GM12878 (cell line): Measurements from ENCODE around the gene TMEM38A. TPM values are rescaled to one million over a fixed set of nuclear protein-coding genes. Genes with fewer than 3 reads are reported as not detected.

ENCODE experiments used
- ATF7 ChIP-seq: fragments of 450-650 bp; IDR thresholded peaks from 2 replicates; pipeline ENCODE4 v1.6.1; 2016; ENCODE audit warnings: low read depth, mild to moderate bottlenecking
- CBX5 ChIP-seq: sonication (generic); IDR thresholded peaks from 2 replicates; pipeline ENCODE4 v1.6.1; 2016; ENCODE audit warnings: low read depth, moderate library complexity, mild to moderate bottlenecking, inconsistent platforms
- EED ChIP-seq: sonication (generic); IDR thresholded peaks from 2 replicates; pipeline ENCODE4 v1.6.1; 2016; ENCODE audit warnings: antibody characterized with exemption, low read depth
- IKZF1 ChIP-seq: fragments of 450-650 bp; conservative IDR thresholded peaks from 2 replicates; pipeline ENCODE4 v1.6.1; 2017; ENCODE audit warnings: antibody characterized with exemption, mild to moderate bottlenecking
- PML ChIP-seq: IDR thresholded peaks from 2 replicates; pipeline ENCODE4 v1.6.1; 2012; ENCODE audit warnings: low read length, inconsistent platforms
- RFX5 ChIP-seq: IDR thresholded peaks from 2 replicates; pipeline ENCODE4 v1.6.1; 2011; ENCODE audit warnings: low read depth, low read length, improper control_type of control experiment
- RUNX3 ChIP-seq: IDR thresholded peaks from 2 replicates; pipeline ENCODE4 v1.6.1; 2012; ENCODE audit warnings: low read length, inconsistent platforms
- STAT3 ChIP-seq: IDR thresholded peaks from 2 replicates; pipeline ENCODE4 v1.6.1; 2011; ENCODE audit warnings: low read depth, low read length, improper control_type of control experiment
- ZNF24 ChIP-seq: fragments of 450-650 bp; IDR thresholded peaks from 2 replicates; pipeline ENCODE4 v1.6.1; 2017; ENCODE audit warnings: antibody characterized with exemption, mild to moderate bottlenecking
- polyA plus RNA-seq, 11 experiments: library from polyadenylated mRNA; depleted of rRNA in 4 of 11; unstranded in 6 of 11; stranded (reverse) in 5 of 11; fragments of >200 nt; fragmentation: Nextera tagmentation in 4 of 11; fragmentation: Illumina TruSeq in 1 of 11; extraction: Ambion mirVana in 4 of 11; extraction: Trizol in 1 of 11; gene quantifications; 1 replicate in 1 of 11; 2 replicates in 10 of 11; pipeline versions ENCODE4 v1.2.1 to v1.2.3, GENCODE V29; 2011 to 2016; ENCODE audit warnings: inconsistent platforms in 2 of 11, missing spikeins in 2 of 11, low read depth in 1 of 11
- total RNA-seq, 4 experiments: library from RNA; depleted of rRNA in 3 of 4; stranded (reverse); fragments of >200 nt in 3 of 4; fragmentation: Illumina TruSeq in 1 of 4; extraction: Trizol in 1 of 4; gene quantifications; 2 replicates each; pipeline versions ENCODE4 v1.2.1 to v1.2.3, GENCODE V29; 2013 to 2021
- TF ChIP-seq, protein P1 (sequence below): IDR thresholded peaks from 2 replicates; pipeline ENCODE4 v1.6.1; 2011; ENCODE audit warnings: mild to moderate bottlenecking, low read depth, low read length, moderate library complexity; ENCODE audit not compliant: insufficient replicate concordance
- TF ChIP-seq, protein P2 (sequence below): fragments of 450-650 bp; IDR thresholded peaks from 2 replicates; pipeline ENCODE4 v1.6.1; 2018; ENCODE audit warnings: mild to moderate bottlenecking, low read depth, moderate library complexity; ENCODE audit not compliant: partially characterized antibody
- TF ChIP-seq, protein P3 (sequence below): fragments of 450-650 bp; IDR thresholded peaks from 2 replicates; pipeline ENCODE4 v1.6.1; 2017; ENCODE audit warnings: mild to moderate bottlenecking
- TF ChIP-seq, protein P4 (sequence below): fragments of 450-650 bp; IDR thresholded peaks from 2 replicates; pipeline ENCODE4 v1.6.1; 2017; ENCODE audit warnings: mild to moderate bottlenecking, moderate library complexity
- TF ChIP-seq, protein P5 (sequence below): fragments of 450-650 bp; IDR thresholded peaks from 2 replicates; pipeline ENCODE4 v1.6.1; 2017; ENCODE audit warnings: low read depth, mild to moderate bottlenecking, moderate library complexity

Gene TMEM38A
- total and polyA plus RNA-seq, 10 of the 15 experiments (the other 5 are each of a cell fraction or from before 2014, with no cell fraction given) = 4.5 to 22.2 (median 15.0) TPM

DNA sequence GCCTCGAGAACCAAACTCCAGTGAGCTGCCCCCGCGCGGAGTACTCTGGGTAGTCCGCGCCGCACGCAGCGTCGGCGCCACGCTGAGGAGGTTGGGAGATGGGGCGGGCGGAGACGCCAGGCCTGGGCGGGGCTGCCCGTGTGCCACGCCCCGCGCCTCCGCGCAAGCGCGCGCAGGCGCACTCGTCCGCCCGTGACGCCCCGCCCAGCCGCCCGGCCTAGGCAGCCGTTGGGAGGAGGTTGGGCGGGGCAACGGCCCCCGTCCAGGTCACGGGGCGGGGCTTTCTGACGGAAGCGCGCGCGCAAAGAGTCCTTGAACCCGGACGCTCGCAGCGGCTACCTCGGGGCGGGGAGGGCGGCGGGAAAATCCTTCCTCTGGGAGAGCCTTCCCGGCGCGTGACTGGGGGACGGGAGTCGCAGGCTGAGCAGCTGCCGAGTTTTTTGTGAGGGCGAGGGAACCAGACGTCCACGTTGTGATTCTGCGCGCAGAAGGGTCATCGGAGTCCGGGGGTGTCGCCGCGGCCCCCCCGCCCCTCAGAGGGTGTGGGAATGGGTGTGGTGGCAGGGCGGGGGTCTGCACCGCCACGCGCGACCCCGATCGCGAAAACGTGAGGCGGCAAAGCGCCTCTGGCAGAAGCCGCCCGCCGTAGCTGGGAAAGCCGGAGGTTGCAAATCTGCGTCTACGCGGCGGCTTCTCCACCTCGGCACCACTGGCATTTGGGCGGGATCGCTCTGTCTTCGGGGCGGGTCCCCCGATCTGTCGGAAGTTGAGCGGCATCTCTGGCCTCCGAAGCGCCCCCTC lies 32.6 kb upstream of the TMEM38A start, which contains the start of gene MED26 (continued):
- TF ChIP-seq, protein P1, sequence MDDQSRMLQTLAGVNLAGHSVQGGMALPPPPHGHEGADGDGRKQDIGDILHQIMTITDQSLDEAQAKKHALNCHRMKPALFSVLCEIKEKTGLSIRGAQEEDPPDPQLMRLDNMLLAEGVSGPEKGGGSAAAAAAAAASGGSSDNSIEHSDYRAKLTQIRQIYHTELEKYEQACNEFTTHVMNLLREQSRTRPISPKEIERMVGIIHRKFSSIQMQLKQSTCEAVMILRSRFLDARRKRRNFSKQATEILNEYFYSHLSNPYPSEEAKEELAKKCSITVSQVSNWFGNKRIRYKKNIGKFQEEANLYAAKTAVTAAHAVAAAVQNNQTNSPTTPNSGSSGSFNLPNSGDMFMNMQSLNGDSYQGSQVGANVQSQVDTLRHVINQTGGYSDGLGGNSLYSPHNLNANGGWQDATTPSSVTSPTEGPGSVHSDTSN = peak; percentile 28
- TF ChIP-seq, protein P2, sequence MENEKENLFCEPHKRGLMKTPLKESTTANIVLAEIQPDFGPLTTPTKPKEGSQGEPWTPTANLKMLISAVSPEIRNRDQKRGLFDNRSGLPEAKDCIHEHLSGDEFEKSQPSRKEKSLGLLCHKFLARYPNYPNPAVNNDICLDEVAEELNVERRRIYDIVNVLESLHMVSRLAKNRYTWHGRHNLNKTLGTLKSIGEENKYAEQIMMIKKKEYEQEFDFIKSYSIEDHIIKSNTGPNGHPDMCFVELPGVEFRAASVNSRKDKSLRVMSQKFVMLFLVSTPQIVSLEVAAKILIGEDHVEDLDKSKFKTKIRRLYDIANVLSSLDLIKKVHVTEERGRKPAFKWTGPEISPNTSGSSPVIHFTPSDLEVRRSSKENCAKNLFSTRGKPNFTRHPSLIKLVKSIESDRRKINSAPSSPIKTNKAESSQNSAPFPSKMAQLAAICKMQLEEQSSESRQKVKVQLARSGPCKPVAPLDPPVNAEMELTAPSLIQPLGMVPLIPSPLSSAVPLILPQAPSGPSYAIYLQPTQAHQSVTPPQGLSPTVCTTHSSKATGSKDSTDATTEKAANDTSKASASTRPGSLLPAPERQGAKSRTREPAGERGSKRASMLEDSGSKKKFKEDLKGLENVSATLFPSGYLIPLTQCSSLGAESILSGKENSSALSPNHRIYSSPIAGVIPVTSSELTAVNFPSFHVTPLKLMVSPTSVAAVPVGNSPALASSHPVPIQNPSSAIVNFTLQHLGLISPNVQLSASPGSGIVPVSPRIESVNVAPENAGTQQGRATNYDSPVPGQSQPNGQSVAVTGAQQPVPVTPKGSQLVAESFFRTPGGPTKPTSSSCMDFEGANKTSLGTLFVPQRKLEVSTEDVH = peak; percentile 59
- TF ChIP-seq STAT3 (no peak), RFX5 (0 out of 2 replicates have a peak, but pooled peaks have one; percentile 7), RUNX3 (no peak), ZNF24 (no peak), EED (peak; percentile 43; the same call in 1 of the 2 replicates), IKZF1 (peak; percentile 92), CBX5 (no peak), ATF7 (peak; percentile 63; the same call in 1 of the 2 replicates), PML (no peak)
- TF ChIP-seq, protein P3, sequence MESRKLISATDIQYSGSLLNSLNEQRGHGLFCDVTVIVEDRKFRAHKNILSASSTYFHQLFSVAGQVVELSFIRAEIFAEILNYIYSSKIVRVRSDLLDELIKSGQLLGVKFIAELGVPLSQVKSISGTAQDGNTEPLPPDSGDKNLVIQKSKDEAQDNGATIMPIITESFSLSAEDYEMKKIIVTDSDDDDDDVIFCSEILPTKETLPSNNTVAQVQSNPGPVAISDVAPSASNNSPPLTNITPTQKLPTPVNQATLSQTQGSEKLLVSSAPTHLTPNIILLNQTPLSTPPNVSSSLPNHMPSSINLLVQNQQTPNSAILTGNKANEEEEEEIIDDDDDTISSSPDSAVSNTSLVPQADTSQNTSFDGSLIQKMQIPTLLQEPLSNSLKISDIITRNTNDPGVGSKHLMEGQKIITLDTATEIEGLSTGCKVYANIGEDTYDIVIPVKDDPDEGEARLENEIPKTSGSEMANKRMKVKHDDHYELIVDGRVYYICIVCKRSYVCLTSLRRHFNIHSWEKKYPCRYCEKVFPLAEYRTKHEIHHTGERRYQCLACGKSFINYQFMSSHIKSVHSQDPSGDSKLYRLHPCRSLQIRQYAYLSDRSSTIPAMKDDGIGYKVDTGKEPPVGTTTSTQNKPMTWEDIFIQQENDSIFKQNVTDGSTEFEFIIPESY = no peak
- TF ChIP-seq, protein P4, sequence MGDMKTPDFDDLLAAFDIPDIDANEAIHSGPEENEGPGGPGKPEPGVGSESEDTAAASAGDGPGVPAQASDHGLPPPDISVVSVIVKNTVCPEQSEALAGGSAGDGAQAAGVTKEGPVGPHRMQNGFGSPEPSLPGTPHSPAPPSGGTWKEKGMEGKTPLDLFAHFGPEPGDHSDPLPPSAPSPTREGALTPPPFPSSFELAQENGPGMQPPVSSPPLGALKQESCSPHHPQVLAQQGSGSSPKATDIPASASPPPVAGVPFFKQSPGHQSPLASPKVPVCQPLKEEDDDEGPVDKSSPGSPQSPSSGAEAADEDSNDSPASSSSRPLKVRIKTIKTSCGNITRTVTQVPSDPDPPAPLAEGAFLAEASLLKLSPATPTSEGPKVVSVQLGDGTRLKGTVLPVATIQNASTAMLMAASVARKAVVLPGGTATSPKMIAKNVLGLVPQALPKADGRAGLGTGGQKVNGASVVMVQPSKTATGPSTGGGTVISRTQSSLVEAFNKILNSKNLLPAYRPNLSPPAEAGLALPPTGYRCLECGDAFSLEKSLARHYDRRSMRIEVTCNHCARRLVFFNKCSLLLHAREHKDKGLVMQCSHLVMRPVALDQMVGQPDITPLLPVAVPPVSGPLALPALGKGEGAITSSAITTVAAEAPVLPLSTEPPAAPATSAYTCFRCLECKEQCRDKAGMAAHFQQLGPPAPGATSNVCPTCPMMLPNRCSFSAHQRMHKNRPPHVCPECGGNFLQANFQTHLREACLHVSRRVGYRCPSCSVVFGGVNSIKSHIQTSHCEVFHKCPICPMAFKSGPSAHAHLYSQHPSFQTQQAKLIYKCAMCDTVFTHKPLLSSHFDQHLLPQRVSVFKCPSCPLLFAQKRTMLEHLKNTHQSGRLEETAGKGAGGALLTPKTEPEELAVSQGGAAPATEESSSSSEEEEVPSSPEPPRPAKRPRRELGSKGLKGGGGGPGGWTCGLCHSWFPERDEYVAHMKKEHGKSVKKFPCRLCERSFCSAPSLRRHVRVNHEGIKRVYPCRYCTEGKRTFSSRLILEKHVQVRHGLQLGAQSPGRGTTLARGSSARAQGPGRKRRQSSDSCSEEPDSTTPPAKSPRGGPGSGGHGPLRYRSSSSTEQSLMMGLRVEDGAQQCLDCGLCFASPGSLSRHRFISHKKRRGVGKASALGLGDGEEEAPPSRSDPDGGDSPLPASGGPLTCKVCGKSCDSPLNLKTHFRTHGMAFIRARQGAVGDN = peak; percentile 98
- TF ChIP-seq, protein P5, sequence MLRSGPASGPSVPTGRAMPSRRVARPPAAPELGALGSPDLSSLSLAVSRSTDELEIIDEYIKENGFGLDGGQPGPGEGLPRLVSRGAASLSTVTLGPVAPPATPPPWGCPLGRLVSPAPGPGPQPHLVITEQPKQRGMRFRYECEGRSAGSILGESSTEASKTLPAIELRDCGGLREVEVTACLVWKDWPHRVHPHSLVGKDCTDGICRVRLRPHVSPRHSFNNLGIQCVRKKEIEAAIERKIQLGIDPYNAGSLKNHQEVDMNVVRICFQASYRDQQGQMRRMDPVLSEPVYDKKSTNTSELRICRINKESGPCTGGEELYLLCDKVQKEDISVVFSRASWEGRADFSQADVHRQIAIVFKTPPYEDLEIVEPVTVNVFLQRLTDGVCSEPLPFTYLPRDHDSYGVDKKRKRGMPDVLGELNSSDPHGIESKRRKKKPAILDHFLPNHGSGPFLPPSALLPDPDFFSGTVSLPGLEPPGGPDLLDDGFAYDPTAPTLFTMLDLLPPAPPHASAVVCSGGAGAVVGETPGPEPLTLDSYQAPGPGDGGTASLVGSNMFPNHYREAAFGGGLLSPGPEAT = peak; percentile 61; the same call in 1 of the 2 replicates
